ENCODE data around the gene POLK.

Gene POLK

DNA sequence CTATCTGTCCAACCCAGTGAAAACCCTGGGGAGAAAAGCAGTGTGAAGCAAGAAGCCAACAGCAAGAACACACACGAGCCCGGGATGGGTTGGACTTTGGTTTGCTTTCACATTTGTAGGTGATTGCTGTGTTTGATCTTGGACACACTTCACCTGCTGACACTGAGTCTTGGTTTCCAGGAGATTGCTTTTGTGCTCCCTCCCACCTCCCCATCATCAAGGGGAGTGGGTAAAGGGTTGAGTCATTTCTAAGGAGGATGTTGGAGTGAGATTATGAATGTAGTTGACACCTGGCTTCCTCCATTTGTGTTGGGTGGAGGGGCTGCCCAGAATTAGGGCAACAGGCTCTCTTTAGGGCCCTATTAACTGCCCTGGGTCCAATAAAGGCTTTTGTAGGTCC lies 137.0 kb downstream of the POLK start:
- H3K79me2 ChIP-seq (ENCODE audit: low read length) = no peaks in the 10 kb centered on the region
- H3K9me3 ChIP-seq (replicated peaks; ENCODE audit: insufficient read depth, low read length) = no peaks in the 10 kb centered on the region
- no peaks in the 10 kb centered on the region for H3K4me1 ChIP-seq (ENCODE audit: low read length)
- no peaks in the 10 kb centered on the region for H3F3A ChIP-seq (ENCODE audit: insufficient read depth, low read length)
- H3K4me3 ChIP-seq (ENCODE audit: low read length) = no peak overlapping the region
- H3K9ac ChIP-seq (ENCODE audit: low read length) = no peak overlapping the region
- H3K4me2 ChIP-seq (ENCODE audit: low read depth, low read length) = no peak overlapping the region
- H3K27ac ChIP-seq (ENCODE audit: low read length) = no peak overlapping the region
- no peak overlapping the region for H2AFZ ChIP-seq (ENCODE audit: low read length)
- H4K20me1 ChIP-seq (ENCODE audit: insufficient read depth, low read length) = no peaks in the 10 kb centered on the region
- no peak for DNase-seq
- H3K36me3 ChIP-seq (replicated peaks; ENCODE audit: insufficient read depth, low read length) = no peaks in the 10 kb centered on the region
- H3K9me2 ChIP-seq (replicated peaks; ENCODE audit: insufficient read depth, low read length) = no peaks in the 10 kb centered on the region
- TF ChIP-seq EZH2phosphoT487 (IDR thresholded peaks at IDR 0.05; ENCODE audit: low read length) = no peak
- TF ChIP-seq, protein P1, sequence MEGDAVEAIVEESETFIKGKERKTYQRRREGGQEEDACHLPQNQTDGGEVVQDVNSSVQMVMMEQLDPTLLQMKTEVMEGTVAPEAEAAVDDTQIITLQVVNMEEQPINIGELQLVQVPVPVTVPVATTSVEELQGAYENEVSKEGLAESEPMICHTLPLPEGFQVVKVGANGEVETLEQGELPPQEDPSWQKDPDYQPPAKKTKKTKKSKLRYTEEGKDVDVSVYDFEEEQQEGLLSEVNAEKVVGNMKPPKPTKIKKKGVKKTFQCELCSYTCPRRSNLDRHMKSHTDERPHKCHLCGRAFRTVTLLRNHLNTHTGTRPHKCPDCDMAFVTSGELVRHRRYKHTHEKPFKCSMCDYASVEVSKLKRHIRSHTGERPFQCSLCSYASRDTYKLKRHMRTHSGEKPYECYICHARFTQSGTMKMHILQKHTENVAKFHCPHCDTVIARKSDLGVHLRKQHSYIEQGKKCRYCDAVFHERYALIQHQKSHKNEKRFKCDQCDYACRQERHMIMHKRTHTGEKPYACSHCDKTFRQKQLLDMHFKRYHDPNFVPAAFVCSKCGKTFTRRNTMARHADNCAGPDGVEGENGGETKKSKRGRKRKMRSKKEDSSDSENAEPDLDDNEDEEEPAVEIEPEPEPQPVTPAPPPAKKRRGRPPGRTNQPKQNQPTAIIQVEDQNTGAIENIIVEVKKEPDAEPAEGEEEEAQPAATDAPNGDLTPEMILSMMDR (IDR thresholded peaks at IDR 0.05; ENCODE audit: low read length) = no peak
- no peaks in the 10 kb centered on the region for H3K27me3 ChIP-seq (replicated peaks; ENCODE audit: insufficient read depth, low read length)
